Measurements from ENCODE around the gene CCNY.

GRCh38 chr10:35458500-35459448 lies 122.5 kb downstream of the CCNY start:
- TF ChIP-seq POLR2AphosphoS5 (IDR thresholded peaks at IDR 0.05; ENCODE audit: borderline replicate concordance, low read depth, low read length): no peak
- no peak for TF ChIP-seq EZH2 (IDR thresholded peaks at IDR 0.05)
